ENCODE measurements around the gene GIN1. TPM values are rescaled to one million over a fixed set of nuclear protein-coding genes. Genes with fewer than 3 reads are reported as not detected.

GIN1 gene
- total RNA-seq, 1 experiment from 2014 or later, result 5.7 TPM

DNA sequence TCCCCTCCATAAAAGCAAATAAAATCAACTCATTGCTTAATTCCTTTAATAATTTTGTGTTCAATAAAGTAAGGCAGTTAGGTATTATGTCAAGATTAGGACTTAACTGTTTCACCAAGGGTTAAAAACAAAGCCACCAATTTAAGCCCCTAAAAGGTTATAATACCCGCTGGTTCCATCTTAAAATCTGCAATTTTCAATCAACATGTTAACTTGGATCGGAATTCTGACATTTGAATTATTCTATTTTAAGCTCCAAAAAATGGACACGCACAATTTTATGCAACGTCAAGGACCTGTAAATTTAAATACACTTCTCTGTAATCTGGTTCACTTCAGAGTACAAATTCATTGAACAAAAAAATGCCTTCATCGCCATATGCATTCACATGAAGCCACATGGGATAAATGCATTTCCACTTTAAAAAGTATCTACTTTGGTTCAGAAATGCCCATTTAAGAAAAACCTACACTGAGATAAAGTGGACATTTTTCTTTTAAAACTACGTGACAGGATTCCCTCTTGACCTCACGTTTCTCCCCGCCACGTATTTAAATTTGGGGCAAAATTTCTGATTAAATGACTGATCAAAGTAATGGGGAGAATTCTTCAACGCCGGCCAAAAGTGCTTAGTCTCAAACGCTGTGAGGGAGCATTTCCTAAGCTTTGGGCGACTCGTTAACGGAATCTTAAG lies 721 bp downstream of the GIN1 start (continued):
- TF ChIP-seq MYBL2 (CRISPR knock-in tag; IDR thresholded peaks at IDR 0.05) (no peak), ZNF416 (CRISPR knock-in tag; IDR thresholded peaks at IDR 0.05) (no peak), ZNF219 (CRISPR knock-in tag; IDR thresholded peaks at IDR 0.05; ENCODE audit: borderline replicate concordance) (no peak), SOX15 (CRISPR knock-in tag; IDR thresholded peaks at IDR 0.05) (no peak), GTF2I (CRISPR knock-in tag; conservative IDR thresholded peaks at IDR 0.05) (no peak), RELA (CRISPR knock-in tag; IDR thresholded peaks at IDR 0.05; ENCODE audit: borderline replicate concordance) (no peak), MLX (CRISPR knock-in tag; IDR thresholded peaks at IDR 0.05) (no peak), ATF1 (CRISPR knock-in tag; IDR thresholded peaks at IDR 0.05) (no peak), CREM (CRISPR knock-in tag; IDR thresholded peaks at IDR 0.05) (no peak), ZNF423 (CRISPR knock-in tag; IDR thresholded peaks at IDR 0.05) (no peak), CDX4 (CRISPR knock-in tag; IDR thresholded peaks at IDR 0.05; ENCODE audit: borderline replicate concordance) (no peak), ZNF317 (CRISPR knock-in tag; IDR thresholded peaks at IDR 0.05; ENCODE audit: borderline replicate concordance, low read depth) (no peak), CBFB (CRISPR knock-in tag; IDR thresholded peaks at IDR 0.05; ENCODE audit: low read depth) (no peak)
- TF ChIP-seq, protein P1, sequence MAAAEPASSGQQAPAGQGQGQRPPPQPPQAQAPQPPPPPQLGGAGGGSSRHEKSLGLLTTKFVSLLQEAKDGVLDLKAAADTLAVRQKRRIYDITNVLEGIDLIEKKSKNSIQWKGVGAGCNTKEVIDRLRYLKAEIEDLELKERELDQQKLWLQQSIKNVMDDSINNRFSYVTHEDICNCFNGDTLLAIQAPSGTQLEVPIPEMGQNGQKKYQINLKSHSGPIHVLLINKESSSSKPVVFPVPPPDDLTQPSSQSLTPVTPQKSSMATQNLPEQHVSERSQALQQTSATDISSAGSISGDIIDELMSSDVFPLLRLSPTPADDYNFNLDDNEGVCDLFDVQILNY (CRISPR knock-in tag; IDR thresholded peaks at IDR 0.05), result no peak

- Mint-ChIP-seq H3K27ac (no peak overlapping the region), H3K36me3 (no peaks in the 10 kb centered on the region), H3K9me3 (no peaks in the 10 kb centered on the region), H3K4me1 (peaks cover 24% of the 10 kb centered on the region), H3K27me3 (ENCODE audit: low read depth) (no peaks in the 10 kb centered on the region), H3K4me3 (no peak overlapping the region)
- no peak for ATAC-seq
- ChIA-PET POLR2A (no interaction called here), CTCF (no interaction called here)
- no peak for DNase-seq (ENCODE audit: low spot score)
- TF ChIP-seq TEAD1 (CRISPR knock-in tag; IDR thresholded peaks at IDR 0.05) (no peak), GRHL2 (CRISPR knock-in tag; IDR thresholded peaks at IDR 0.05; ENCODE audit: insufficient replicate concordance, severe bottlenecking) (no peak), SMAD3 (CRISPR knock-in tag; IDR thresholded peaks at IDR 0.05; ENCODE audit: borderline replicate concordance) (no peak), ZNF281 (CRISPR knock-in tag; IDR thresholded peaks at IDR 0.05) (no peak), ZNF263 (CRISPR knock-in tag; IDR thresholded peaks at IDR 0.05; ENCODE audit: low read depth) (no peak), MAX (CRISPR knock-in tag; IDR thresholded peaks at IDR 0.05) (no peak), NR3C1 (CRISPR knock-in tag; conservative IDR thresholded peaks at IDR 0.05; ENCODE audit: low read depth) (no peak), MLX (CRISPR knock-in tag; IDR thresholded peaks at IDR 0.05) (no peak), HMGA2 (CRISPR knock-in tag; IDR thresholded peaks at IDR 0.05) (no peak), MYBL2 (CRISPR knock-in tag; IDR thresholded peaks at IDR 0.05) (no peak), NR2C2 (CRISPR knock-in tag; IDR thresholded peaks at IDR 0.05) (no peak), ETV6 (CRISPR knock-in tag; IDR thresholded peaks at IDR 0.05) (no peak), ZNF396 (CRISPR knock-in tag; IDR thresholded peaks at IDR 0.05; ENCODE audit: borderline replicate concordance) (no peak), SOX15 (CRISPR knock-in tag; IDR thresholded peaks at IDR 0.05) (no peak)
- TF ChIP-seq, protein P2, sequence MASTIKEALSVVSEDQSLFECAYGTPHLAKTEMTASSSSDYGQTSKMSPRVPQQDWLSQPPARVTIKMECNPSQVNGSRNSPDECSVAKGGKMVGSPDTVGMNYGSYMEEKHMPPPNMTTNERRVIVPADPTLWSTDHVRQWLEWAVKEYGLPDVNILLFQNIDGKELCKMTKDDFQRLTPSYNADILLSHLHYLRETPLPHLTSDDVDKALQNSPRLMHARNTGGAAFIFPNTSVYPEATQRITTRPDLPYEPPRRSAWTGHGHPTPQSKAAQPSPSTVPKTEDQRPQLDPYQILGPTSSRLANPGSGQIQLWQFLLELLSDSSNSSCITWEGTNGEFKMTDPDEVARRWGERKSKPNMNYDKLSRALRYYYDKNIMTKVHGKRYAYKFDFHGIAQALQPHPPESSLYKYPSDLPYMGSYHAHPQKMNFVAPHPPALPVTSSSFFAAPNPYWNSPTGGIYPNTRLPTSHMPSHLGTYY (CRISPR knock-in tag; IDR thresholded peaks at IDR 0.05), result no peak
These were observed 2.4 kb downstream of the GIN1 start for GRCh38 chr5:103117471-103117991.
